ENCODE data around the gene RPL22L1.

RPL22L1 gene

DNA sequence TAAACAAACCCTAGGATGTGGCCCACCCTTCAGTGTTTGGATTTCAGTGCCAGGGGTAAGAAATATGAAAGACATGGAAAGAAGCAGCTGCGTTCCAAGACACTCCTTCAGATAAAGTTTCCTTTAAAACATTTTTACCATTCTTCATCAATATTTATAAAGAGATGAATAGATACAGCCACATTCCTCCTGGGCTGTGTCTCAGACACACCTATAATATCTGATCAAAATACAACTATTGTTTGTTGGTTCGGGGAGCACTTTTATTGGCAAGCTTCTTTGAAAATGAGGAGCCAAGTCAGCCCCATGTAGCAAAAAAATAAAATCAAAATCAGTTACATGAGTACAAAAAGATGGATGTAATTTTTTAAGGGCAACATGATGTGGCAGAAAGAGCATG is 53.2 kb downstream of the RPL22L1 start:
- no peaks in the 10 kb centered on the region for H3K79me2 ChIP-seq
- H2AFZ ChIP-seq = no peak overlapping the region
- H3K4me3 ChIP-seq (ENCODE audit: low read depth, low read length) = no peak overlapping the region
- TF ChIP-seq, protein P1, sequence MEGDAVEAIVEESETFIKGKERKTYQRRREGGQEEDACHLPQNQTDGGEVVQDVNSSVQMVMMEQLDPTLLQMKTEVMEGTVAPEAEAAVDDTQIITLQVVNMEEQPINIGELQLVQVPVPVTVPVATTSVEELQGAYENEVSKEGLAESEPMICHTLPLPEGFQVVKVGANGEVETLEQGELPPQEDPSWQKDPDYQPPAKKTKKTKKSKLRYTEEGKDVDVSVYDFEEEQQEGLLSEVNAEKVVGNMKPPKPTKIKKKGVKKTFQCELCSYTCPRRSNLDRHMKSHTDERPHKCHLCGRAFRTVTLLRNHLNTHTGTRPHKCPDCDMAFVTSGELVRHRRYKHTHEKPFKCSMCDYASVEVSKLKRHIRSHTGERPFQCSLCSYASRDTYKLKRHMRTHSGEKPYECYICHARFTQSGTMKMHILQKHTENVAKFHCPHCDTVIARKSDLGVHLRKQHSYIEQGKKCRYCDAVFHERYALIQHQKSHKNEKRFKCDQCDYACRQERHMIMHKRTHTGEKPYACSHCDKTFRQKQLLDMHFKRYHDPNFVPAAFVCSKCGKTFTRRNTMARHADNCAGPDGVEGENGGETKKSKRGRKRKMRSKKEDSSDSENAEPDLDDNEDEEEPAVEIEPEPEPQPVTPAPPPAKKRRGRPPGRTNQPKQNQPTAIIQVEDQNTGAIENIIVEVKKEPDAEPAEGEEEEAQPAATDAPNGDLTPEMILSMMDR (IDR thresholded peaks at IDR 0.05) = no peak
- H3K36me3 ChIP-seq (ENCODE audit: control insufficient read depth, insufficient read depth, low read length) = no peaks in the 10 kb centered on the region
- H3K9ac ChIP-seq = no peak overlapping the region
- H3K4me1 ChIP-seq = no peaks in the 10 kb centered on the region
- H3K9me3 ChIP-seq (ENCODE audit: control insufficient read depth, low read length) = no peaks in the 10 kb centered on the region
- no peak overlapping the region for H3K27ac ChIP-seq
- no peaks in the 10 kb centered on the region for H3K27me3 ChIP-seq (ENCODE audit: control insufficient read depth, insufficient read depth, low read length)
- H3K4me2 ChIP-seq (ENCODE audit: low read length) = no peak overlapping the region

DNA sequence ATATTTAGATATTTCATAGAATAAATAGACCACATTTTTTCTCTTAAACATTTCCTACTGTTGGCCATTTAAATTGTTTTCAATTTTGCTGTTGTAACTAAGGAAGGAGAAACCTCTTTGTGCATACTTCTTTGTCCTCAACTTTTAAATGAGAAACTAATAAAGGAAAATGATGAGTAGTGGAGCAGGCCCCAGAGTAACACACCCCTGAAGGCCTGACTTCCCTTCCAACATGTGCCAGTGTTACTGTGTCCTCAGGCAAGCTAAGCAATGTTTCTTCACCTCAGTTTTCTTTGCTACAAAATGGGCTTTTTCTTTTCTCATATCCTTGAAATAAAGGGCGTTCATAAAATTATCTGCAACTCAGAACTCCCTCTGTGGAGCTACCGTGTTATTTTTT is 53.7 kb downstream of the RPL22L1 start:
- Histone ChIP-seq H3K9me3 (ENCODE audit: control insufficient read depth, low read length) (no peaks in the 10 kb centered on the region), H3K9ac (no peak overlapping the region), H3K4me1 (no peaks in the 10 kb centered on the region), H2AFZ (no peak overlapping the region), H3K4me2 (ENCODE audit: low read length) (no peak overlapping the region), H3K27me3 (ENCODE audit: control insufficient read depth, insufficient read depth, low read length) (no peaks in the 10 kb centered on the region), H3K4me3 (ENCODE audit: low read depth, low read length) (no peak overlapping the region), H3K36me3 (ENCODE audit: control insufficient read depth, insufficient read depth, low read length) (no peaks in the 10 kb centered on the region), H3K27ac (no peak overlapping the region), H3K79me2 (no peaks in the 10 kb centered on the region)
- TF ChIP-seq, protein P1 (IDR thresholded peaks at IDR 0.05) = no peak

DNA sequence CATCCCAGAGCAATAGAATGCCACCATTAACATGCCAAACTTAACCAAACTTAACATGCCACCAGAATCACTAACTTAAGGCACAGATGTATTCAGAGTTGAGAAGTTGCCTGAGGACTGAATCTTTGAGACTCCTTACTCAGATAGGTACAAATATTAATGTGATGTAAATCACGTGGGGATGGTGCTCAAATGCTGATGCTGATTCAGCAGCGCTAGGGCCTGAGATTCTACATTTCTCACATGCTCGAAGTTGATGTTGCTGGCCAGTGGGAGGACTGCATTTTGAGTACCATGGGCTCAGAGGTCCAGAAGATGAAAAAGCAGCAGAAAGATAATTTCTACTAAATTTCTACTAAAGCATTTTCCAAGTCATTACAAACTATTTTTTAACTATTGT is 54.1 kb downstream of the RPL22L1 start:
- H2AFZ ChIP-seq = peak overlapping the region; percentile 51
- no peak overlapping the region for H3K4me3 ChIP-seq (ENCODE audit: low read depth, low read length)
- no peaks in the 10 kb centered on the region for H3K79me2 ChIP-seq
- TF ChIP-seq, protein P1 (IDR thresholded peaks at IDR 0.05) = no peak
- H3K36me3 ChIP-seq (ENCODE audit: control insufficient read depth, insufficient read depth, low read length) = no peaks in the 10 kb centered on the region
- no peaks in the 10 kb centered on the region for H3K9me3 ChIP-seq (ENCODE audit: control insufficient read depth, low read length)
- H3K4me2 ChIP-seq (ENCODE audit: low read length) = no peak overlapping the region
- no peaks in the 10 kb centered on the region for H3K27me3 ChIP-seq (ENCODE audit: control insufficient read depth, insufficient read depth, low read length)
- H3K4me1 ChIP-seq = no peaks in the 10 kb centered on the region
- H3K9ac ChIP-seq = no peak overlapping the region
- H3K27ac ChIP-seq = no peak overlapping the region

DNA sequence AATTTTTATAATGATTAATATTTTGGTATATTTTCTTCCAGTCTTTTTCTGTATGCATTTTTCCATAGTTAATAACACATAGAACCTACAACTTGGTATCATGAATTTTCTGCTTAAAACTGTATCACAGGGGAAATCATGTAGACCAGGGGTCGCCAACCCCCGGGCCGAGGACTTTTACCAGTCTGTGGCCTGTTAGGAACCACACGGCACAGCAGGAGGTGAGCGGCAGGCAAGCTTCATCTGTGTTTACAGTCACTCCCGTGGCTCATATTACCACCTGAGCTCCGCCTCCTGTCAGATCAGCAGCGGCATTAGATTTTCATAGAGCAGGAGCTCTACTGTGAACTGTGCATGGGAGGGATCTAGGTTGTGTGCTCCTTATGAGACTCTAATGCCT is 54.7 kb downstream of the RPL22L1 start:
- Histone ChIP-seq H3K4me1 (no peaks in the 10 kb centered on the region), H3K27ac (no peak overlapping the region), H3K9ac (no peak overlapping the region), H3K79me2 (no peaks in the 10 kb centered on the region), H3K9me3 (ENCODE audit: control insufficient read depth, low read length) (no peaks in the 10 kb centered on the region), H3K4me3 (ENCODE audit: low read depth, low read length) (no peak overlapping the region), H2AFZ (peak overlapping the region; percentile 51), H3K27me3 (ENCODE audit: control insufficient read depth, insufficient read depth, low read length) (no peaks in the 10 kb centered on the region), H3K36me3 (ENCODE audit: control insufficient read depth, insufficient read depth, low read length) (no peaks in the 10 kb centered on the region), H3K4me2 (ENCODE audit: low read length) (peak overlapping the region; percentile 41)
- TF ChIP-seq, protein P1 (IDR thresholded peaks at IDR 0.05) = no peak

Measured in parathyroid adenoma (tissue), 2 donors.